GM21825 (cell line): ENCODE data around the gene WBP2.
"Not testable (repeated sequence)": the region's sequence is repeated elsewhere in the genome, so short reads cannot be mapped to it uniquely, and the experiment has no call there.

ENCODE experiments used
- ATAC-seq: cut with Tn5 transposase; IDR thresholded peaks from one replicate; pipeline ENCODE4 v1.9.1; 2021; ENCODE audit warnings: mild to moderate bottlenecking, moderate library complexity; ENCODE audit not compliant: unreplicated experiment

Gene WBP2

DNA sequence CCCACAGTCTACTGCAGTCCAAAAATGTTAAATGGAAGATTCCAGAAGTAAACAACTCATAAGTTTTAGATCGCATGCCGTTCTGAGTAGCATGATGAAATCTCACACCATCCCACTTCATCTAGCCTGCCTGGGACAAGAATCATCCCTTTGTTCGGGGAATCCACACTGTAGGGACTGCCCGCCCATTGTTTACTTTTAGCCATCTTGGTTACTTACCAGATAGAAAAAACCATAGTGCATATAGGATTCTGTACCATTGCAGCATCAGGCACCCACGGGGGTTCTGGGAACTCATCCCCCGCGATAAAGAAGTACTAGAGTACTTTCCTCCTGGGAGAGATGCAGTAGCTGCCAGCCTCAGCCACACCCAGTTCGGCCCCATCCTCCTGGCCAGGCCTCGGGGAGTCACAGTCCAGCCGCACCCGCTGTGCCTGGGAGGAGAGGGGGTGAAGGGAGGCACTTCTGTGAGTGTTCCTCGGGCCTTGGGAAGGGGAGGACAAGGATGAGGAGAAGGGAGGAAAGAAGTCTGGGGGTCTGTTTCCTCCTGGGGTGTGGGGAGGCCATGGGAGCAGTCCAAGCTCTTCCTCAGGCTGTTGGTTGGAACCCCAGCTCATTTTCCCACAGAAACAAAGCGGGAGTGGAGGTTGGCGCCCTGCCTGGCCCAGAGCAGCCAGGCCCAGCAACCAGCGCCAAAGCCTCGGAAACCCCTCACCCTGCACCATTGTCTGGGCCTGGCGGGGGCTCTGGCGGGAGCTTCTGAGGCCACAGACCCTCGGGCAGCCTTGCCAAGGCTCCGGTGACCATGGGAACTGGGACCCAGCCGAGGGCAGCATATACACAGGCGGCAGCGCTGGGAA, 14.4 kb upstream of the WBP2 start:
- ATAC-seq: no peak

DNA sequence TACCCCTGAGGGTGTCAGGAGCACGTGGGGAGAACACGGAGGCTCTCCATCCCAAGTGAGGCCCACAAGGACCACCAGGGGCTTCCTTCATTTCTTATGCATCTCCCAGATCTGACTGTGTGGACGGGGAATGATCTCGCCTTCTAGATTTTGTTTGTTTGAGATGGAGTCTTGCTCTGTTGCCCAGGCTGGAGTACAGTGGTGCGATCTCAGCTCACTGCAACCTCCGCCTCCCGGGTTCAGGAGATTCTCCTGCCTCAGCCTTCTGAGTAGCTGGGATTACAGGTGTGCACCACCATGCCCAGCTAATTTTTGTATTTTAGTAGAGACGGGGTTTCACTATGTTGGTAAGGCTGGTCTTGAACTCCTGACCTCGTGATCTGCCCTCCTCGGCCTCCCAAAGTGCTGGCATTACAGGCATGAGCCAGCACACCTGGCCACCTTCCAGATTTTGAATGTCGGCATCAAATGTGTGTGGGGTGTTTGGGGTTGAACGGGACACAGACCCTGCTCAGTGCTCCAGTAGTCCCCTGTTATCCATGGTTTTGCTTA, 13.7 kb upstream of the WBP2 start:
- not testable (repeated sequence) for ATAC-seq

DNA sequence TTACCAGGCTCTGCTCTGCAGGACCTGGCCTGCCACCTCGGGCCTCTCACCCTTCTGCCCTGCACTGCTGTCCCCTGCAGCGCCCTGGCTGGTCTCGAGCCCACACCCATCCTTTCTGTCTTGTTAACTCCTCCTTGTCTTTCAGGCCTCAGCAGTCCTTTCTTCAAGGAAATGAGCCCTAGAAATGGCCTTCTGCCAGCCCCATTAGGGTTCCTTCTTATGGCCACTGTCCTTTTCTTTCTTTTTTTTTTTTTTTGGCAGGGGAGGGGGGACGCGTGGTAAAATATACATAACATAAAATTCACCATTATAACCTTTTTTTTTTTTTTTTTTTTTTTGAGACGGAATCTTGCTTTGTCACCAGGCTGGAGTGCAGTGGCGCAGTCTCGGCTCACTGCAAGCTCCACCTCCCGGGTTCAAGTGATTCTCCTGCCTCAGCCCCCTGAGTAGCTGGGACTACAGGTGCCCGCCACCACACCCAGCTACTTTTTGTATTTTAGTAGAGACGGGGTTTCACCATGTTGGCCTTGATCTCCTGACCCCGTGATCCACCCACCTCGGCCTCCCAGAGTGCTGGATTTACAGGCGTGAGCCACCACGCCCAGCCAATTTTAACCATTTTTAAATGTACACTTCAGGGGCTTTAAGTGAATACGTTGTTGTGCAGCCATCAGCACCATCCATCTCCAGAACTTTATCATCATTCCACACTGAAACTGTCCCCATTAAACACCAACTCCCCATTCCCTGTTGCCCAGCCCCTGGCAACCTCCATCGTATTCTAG, 10.5 kb upstream of the WBP2 start:
- not testable (repeated sequence) for ATAC-seq

DNA sequence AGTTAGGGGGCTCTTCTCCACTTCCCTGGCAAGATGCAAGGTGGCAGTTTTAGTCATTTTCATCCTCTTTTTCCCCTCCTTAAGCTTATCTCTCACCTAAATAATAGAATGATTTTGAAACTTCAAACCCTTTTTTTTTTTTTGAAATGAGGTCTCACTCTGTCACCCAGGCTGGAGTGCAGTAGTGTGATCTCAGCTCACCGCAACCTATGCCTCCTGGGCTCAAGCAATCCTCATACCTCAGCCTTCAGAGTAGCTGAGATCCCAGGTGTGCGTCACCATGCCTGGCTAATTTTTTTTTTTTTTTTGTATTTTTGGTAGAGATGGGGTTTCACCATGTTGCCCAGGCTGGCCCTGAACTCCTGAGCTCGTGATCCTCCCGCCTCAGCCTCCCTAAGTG, 9.8 kb upstream of the WBP2 start:
- ATAC-seq: not testable (repeated sequence)

DNA sequence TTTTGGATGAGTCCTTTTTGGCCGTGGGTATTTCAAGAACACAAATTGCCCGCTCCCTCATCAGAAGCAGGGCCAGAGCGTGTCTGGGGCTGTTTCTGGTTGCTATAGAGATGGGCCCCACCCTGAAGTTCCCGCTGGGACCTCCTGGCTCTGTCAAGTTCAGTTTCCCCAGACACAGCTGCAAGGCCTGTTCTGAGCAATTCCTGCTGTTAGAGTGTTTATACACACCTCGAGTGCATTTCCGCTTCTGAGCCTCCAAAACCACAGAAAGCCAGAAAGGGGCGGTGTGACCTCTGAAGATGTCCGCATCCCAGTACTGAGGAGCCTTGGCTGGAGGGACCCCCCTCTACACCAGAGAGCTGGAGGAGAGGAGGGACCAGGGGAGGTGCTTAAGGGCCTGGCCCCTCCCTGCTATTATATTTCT, 9.3 kb upstream of the WBP2 start:
- peak; percentile 87 for ATAC-seq

DNA sequence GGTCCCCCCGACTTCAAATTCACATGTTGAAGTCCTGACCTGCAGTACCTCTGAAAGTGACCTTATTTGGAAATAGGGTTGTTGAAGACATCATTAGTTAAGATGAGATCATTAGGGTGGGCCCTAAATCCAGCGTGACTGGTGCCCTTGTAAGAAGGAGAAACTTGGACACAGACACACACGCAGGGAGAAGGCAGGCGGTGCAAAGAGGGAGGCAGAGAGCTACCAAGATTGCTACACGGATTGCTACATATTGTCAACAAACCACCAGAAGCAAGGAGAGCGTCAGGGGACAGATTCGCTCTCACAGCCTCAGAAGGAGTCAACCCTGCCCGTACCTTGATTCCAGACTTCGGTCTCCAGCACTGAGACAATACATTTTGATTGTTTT, 6.8 kb upstream of the WBP2 start:
- no peak for ATAC-seq

DNA sequence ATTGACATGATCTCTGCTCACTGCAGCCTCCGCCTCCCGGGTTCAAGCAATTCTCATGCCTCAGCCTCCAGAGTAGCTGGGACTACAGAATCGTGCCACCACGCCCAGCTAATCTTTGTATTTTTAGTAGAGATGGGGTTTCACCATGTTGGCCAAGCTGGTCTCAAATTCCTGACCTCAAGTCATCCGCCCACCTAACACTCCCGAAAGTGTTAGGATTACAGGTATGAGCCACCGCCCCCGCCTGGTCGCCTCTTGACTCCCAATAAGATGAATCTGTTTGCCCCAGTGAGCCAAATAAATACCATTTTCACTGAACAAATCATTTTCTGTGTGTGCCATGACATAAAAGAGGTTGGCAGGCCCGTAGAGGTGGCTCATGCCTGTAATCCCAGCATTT, 4.2 kb upstream of the WBP2 start:
- ATAC-seq: not testable (repeated sequence)

DNA sequence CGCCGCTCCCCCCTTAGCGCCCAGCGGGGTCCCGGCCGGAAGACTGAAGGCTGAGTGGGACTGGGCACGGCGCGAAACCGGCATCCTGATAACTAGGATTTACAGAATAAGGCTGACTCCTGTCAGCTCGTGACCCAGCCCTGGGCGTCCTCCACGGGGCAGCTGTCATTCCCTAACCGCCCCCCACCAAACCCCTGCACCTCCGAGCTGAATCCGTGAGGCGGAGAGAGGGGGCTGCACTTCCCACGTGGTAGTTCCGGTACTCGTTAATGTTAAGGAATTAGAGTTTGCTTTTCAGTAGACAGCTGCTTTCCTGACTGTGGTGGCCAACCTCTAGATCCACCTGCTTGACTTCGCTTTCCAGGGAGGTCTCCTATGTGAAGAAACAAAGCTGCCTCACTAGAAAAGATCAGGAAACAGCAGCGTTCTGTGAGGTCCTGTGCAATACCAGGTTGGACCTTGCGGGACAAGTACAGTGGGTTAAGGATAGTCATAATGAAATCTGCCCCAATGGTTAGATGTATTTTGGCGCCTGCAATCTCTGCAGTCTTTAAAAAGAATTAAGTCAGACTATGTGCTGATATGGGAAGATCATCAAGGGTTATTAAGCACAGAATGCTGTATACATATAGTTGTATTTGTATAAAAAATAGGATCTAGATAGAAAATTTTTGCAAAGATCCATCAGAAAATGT, 1.1 kb upstream of the WBP2 start:
- no peak for ATAC-seq

DNA sequence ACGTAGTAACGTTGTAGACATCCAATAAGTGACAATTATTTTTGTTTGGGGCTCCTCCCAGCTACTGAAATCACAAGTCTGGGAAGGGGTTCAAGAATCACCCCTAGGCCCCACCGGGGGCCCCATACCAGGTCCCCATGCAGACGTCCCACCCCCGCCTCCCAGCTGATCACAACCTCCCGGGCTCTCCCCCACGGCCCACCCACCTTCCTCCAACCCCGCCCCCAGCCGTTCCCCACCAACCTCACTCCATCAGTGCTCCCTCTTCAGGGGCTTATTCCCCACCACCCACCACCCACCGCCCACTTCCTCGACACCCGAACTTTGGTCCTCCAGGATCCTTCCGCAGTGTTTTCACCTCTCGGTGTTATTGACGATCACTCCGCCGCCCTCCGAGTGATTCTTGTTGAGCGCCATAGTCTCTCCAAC, 240 bp downstream of the WBP2 start:
- peak; percentile 2 for ATAC-seq

DNA sequence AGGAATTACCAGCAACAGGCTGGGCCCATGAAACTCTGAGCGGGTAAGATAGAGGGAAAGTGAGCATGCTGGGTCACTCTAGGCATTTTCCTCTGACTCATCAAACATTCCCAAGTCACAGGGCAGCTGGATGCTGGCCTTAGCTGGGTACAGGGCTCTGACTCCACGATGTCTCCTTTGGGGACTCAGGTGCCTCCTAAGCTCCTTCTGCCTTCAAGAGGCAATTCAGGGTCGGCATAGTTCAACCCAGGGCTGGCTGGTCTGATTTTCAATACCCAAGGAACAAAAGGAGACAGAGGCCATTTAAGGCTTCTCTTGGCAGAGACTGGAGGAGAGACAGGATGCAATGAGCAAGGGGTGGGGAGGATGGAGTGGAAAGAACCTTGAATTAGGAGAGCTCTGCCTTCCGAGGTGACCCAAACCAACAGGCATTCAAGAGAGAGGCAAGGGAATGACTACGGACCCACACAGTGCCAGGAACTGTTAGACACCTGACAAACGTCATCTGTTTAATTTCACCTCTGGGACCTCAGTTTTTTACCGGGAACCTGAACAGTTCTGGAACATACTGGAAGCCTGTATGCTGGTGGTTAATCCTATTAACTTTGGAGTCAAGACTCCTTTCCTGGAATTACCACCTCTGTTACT, 910 bp downstream of the WBP2 start:
- no peak for ATAC-seq

DNA sequence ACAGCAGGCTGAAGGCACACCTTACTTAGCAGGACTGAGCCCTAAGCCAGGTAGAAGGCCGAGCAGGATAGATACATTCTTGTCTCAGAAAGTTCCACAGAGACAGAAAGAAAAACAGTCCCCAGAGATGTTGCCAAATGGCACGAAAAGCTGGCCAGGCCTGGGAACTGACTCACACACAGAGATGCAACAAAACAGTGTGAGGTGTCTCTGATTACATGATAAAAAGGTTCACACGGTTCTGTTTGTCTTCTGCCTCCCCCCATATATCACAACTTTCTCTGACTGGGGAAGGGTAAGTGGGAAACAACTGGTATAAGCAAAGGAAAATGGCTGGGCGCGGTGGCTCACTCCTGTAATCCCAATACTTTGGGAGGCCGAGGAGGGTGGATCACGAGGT, 1.7 kb downstream of the WBP2 start:
- ATAC-seq: no peak

DNA sequence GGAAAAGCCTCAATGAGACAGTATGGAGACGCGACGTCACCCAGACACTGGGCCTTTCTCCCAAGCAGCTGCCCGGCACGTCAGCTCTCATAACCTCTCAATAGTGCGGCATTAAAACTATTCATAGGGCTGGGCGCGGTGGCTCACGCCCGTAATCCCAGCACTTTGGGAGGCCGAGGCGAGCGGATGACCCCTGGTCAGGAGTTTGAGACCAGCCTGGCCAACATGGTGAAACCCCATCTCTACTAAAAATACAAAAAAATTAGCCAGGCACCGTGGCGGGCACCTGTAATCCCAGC, 3.5 kb downstream of the WBP2 start:
- not testable (repeated sequence) for ATAC-seq

DNA sequence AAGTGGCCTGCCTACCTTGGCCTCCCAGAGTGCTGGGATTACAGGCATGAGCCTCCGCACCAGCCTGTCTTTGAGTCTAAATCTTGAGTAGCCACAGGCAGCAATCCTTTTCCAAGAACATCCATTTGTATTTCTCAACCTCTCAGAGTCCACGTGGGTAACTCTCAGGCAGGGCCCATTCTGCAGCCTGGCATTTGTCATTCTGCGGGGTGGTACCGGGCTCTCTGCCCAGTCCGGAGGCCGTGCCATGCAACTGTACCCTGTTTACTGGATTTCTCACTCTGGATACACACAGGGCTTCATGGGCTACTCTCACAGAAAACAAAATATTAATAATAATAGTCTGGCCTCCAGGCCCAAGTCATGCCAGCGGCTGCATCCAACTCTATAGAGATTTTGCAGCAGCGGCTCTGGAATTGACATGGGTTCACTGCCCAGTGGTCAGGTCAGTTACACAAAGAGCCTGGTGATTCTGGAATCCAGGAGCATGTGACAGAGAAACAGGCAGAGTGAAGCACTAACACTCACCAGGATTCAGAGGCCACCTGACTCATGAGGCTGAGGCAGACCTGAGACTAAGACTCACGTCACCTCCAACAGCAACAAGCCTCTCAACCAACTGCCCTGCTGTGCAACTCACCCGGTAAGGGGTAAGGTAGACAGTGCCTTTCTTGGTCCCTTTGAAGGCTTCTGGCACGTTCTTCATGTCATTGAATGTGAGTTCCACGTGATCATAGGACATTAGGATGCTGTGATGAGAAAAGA, 4.0 kb downstream of the WBP2 start:
- no peak for ATAC-seq

DNA sequence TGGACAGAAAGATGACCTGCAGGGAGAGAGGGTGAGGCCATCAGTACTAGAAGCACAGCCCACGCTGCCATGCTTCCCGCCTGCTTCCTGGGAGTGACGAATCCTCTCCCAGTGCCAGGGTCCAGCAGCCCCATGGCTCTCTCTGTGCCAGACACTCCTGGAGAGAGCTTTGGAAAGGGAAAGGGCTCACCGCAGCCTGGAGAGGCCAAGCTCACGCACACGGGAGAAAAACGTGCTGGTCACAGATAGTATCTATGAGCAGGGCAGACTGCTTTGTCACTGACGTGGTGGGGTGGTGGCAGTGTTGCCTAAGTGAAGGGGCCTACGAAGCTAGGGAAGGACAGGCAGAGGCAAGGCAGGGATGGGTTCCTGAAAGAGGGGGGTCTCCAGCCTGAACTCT, 5.4 kb downstream of the WBP2 start:
- ATAC-seq: no peak

DNA sequence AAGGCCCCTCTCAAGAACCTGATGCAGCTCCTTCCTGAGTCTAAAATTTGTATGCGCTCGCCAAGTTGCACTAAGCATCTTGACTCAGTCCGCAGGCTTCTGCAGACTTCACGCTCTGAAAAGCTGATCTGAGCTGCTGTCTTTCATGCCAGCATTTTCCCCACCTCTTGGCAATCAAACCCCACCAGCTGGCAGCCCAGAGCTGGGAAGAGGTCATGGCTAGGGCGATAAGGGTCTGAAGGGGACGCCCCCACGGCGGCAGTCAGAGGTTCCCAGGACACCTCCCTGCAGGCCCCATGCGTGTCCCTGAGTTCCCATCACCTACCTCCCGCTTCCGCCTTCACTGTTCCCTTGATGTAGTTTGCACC, 5.9 kb downstream of the WBP2 start:
- no peak for ATAC-seq

DNA sequence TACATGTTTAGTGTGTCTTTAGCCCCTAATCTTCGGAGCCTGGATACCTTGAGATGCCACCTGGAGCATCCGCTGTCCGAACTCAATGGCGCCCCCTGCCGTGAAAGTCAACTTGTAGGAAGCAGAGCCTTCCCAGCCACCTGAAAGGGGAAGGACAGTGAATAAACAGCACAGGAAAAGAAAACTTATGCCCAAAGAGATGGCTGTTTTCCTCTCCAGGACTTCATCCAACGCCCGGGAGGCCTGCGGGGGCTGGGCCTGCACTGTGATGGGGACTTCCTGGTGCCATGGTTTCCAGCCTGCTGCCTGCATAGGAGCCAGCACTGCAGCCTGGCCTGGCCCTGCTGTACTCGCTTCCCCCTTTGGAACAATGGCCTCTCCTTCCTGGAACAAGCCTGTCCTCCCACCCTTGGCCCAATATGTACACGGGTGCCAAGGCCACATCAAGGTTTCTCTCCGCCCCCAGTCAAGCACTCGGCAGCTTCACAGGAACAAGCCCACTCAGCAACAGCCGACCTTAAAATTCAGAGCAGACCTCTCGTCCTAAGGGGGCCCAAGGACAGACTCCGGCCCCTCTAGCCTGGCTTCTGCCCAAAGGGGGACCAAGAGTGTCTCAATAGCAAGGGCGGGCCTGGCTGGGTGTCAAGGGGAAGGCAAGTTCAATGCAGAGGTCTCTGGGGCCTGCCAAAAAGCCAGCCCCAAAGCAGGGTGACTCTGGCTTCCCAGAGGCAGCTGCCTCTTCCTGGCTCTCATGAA, 6.4 kb downstream of the WBP2 start:
- ATAC-seq: no peak

DNA sequence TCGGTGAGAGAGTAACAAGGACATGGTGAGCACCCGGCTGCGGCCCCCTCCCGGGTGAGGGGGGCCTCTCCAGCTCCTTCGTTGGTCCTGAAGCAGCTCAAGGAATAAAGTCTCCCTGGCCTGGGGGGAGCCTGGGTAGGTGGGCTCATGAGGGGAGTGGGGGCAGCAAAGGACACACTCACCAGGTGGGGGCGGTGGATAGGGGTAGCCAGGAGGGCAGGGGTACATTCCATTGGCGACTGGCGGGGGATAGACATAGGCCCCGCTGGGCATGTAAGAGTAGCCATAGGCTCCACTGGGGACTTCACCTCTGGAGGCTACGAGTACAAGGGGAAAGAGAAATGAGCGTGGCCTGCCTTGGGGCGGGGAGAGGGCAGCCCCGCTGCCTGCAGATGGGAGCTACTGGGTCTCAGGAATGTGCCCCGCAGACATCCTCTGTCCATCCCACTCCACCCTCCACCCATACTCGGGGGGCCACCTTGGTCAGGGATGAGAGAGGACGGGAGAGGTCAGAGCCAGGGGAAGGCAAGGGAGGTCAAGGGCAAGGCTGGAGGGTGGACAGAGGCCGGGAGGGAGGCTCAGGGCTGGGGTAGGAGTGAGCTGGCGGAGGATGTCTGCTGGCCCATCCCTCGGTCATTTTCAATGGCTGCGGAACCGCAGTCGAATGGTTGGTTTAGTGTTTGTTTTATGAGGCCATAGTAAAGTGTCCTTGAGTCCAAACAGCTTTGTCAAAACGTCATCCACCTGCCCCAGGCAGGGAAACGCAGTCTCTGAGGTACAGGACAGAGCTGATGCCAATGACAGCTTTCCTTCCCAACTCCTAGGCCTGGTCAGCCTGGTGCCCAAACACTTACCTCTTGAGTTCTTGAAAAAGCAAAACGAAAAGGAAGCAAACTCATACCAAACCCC, 7.3 kb downstream of the WBP2 start:
- no peak for ATAC-seq
